Measurements from ENCODE around the gene KCNJ14. TPM values are rescaled to one million over a fixed set of nuclear protein-coding genes. Genes with fewer than 3 reads are reported as not detected.

KCNJ14 gene
- total and polyA plus RNA-seq, 9 donors, result 0.48 to 2.2 (median 1.4) TPM

DNA sequence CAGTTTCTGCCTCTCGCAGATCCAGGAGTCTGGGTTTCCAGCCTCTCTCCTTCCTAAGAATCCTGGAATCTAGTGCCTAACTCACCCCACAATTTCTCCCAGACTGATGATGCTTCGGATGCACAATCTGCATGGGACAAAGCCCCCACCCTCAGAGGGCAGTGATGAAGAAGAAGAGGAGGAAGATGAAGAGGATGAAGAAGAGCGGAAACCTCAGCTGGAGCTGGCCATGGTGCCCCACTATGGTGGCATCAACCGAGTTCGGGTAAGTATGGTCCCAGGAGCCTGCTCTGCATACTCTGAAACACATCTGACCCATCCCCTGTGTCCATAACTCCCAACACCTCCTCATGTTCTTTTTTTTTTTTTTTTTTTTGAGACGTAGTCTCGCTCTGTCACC, 8.8 kb upstream of the KCNJ14 start:
- H3K27me3 ChIP-seq, result no peaks in the 10 kb centered on the region
- intact Hi-C loops (cut with DNase I), result no loop called here
- no peak overlapping the region for H3K27ac ChIP-seq
- WGBS, 3 donors, result 74 to 79% (median 74%) methylated on average over 6 to 7 of the region's 7 CpGs
- H3K36me3 ChIP-seq, result no peaks in the 10 kb centered on the region
- H3K4me3 ChIP-seq, result peak overlapping the region; percentile 66
- TF ChIP-seq, protein P1, sequence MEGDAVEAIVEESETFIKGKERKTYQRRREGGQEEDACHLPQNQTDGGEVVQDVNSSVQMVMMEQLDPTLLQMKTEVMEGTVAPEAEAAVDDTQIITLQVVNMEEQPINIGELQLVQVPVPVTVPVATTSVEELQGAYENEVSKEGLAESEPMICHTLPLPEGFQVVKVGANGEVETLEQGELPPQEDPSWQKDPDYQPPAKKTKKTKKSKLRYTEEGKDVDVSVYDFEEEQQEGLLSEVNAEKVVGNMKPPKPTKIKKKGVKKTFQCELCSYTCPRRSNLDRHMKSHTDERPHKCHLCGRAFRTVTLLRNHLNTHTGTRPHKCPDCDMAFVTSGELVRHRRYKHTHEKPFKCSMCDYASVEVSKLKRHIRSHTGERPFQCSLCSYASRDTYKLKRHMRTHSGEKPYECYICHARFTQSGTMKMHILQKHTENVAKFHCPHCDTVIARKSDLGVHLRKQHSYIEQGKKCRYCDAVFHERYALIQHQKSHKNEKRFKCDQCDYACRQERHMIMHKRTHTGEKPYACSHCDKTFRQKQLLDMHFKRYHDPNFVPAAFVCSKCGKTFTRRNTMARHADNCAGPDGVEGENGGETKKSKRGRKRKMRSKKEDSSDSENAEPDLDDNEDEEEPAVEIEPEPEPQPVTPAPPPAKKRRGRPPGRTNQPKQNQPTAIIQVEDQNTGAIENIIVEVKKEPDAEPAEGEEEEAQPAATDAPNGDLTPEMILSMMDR (IDR thresholded peaks at IDR 0.05), result no peak
- TF ChIP-seq EP300 (IDR thresholded peaks at IDR 0.05) (no peak), POLR2A (IDR thresholded peaks at IDR 0.05) (no peak)
- H3K4me1 ChIP-seq (ENCODE audit: insufficient read depth), result peaks cover 6% of the 10 kb centered on the region
- no peak for DNase-seq
- H3K9me3 ChIP-seq, result no peaks in the 10 kb centered on the region

DNA sequence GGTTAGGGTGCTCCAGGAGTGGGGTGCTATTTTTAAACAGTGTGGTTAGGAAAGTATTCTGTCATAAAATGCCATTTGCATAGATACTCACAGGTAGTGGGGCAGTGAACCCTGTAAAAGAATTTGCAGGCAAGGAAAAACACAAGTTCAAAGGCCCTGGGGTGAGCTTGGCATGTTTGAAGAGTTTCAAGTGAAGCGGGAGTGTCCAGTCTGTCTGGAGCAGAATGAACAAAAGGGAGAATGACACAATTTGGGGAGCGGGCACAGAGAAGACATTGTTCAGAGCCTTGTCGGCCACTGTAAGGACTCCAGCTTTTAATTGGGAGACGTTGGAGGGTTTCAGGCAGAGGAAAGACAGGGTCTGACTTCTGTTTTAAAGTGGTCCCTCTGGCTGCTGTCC, 6.8 kb upstream of the KCNJ14 start:
- intact Hi-C loops (cut with DNase I), result no loop called here
- TF ChIP-seq, protein P1 (IDR thresholded peaks at IDR 0.05), result no peak
- TF ChIP-seq EP300 (IDR thresholded peaks at IDR 0.05) (no peak), POLR2A (IDR thresholded peaks at IDR 0.05) (no peak)

DNA sequence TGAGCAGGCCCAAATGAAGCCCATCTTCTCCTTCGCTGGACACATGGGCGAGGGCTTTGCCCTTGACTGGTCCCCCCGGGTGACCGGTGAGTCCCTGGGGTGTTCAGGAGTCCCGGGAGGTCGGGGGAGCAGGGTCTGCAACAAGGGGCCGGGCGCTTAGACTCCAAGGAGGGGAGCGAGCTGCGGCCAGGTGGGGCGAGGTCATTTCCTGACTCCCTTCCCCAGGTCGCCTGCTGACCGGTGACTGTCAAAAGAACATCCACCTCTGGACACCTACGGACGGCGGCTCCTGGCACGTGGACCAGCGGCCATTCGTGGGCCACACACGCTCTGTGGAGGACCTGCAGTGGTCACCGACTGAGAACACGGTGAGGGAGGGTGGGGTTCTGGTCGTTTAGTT, 4.9 kb upstream of the KCNJ14 start:
- TF ChIP-seq EP300 (IDR thresholded peaks at IDR 0.05), result no peak
- TF ChIP-seq, protein P1 (IDR thresholded peaks at IDR 0.05), result no peak
- no peak for TF ChIP-seq POLR2A (IDR thresholded peaks at IDR 0.05)
- peak in 1 of 5 donors; percentile 16 for DNase-seq
- intact Hi-C loops (cut with DNase I), result no loop called here
- 89 to 92% (median 90%) methylated on average over 22 to 23 of the region's 23 CpGs for WGBS, 3 donors
- no peak overlapping the region for H3K4me3 ChIP-seq
- H3K27ac ChIP-seq, result no peak overlapping the region
- H3K36me3 ChIP-seq, result no peaks in the 10 kb centered on the region
- no peaks in the 10 kb centered on the region for H3K27me3 ChIP-seq
- peaks cover 2% of the 10 kb centered on the region for H3K4me1 ChIP-seq (ENCODE audit: insufficient read depth)
- H3K9me3 ChIP-seq, result no peaks in the 10 kb centered on the region

More for the DNA sequence above, 6.8 kb upstream of the KCNJ14 start:
- Histone ChIP-seq H3K27me3 (no peaks in the 10 kb centered on the region), H3K27ac (no peak overlapping the region), H3K4me1 (ENCODE audit: insufficient read depth) (peaks cover 6% of the 10 kb centered on the region), H3K9me3 (no peaks in the 10 kb centered on the region), H3K4me3 (no peak overlapping the region), H3K36me3 (no peaks in the 10 kb centered on the region)
- DNase-seq, result no peak
- 76 to 94% (median 92%) methylated on average over 4 of the region's 4 CpGs for WGBS, 3 donors

DNA sequence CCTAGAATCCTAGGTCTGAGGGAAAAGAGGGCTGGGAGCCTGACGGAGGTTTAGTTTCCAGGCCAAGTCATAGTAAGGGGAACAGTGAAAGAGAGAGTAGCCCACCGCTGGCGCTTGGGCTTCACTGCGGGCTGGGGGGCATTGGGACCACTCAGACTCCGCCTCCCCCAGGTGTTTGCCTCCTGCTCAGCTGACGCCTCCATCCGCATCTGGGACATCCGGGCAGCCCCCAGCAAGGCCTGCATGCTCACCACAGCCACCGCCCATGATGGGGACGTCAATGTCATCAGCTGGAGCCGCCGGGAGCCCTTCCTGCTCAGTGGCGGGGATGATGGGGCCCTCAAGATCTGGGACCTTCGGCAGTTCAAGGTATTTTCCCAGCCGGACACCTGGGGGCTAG, 4.5 kb upstream of the KCNJ14 start:
- Histone ChIP-seq H3K27ac (no peak overlapping the region), H3K36me3 (no peaks in the 10 kb centered on the region), H3K27me3 (no peaks in the 10 kb centered on the region), H3K9me3 (no peaks in the 10 kb centered on the region), H3K4me1 (ENCODE audit: insufficient read depth) (peaks cover 2% of the 10 kb centered on the region), H3K4me3 (no peak overlapping the region)
- peak in 1 of 5 donors; percentile 6 for DNase-seq
- intact Hi-C loops (cut with DNase I), result no loop called here
- no peak for TF ChIP-seq POLR2A (IDR thresholded peaks at IDR 0.05)
- TF ChIP-seq, protein P1 (IDR thresholded peaks at IDR 0.05), result no peak
- no peak for TF ChIP-seq EP300 (IDR thresholded peaks at IDR 0.05)
- WGBS, 3 donors, result 90 to 93% (median 92%) methylated on average over 15 of the region's 15 CpGs
